Esophagus squamous epithelium (tissue), 4 donors: ENCODE results near the gene ZNF445.
"Not testable (repeated sequence)": the region's sequence is repeated elsewhere in the genome, so short reads cannot be mapped to it uniquely, and the experiment has no call there.

Experiments
- POLR2A ChIP-seq, 4 donors: fragments of 450-650 bp; IDR thresholded peaks; one replicate each; pipeline ENCODE4 v1.6.1; 2017; ENCODE audit warnings: antibody characterized with exemption in 4 of 4, mild to moderate bottlenecking in 4 of 4, moderate library complexity in 3 of 4
- TF ChIP-seq, protein P1 (sequence below), 6 experiments: fragments of 450-650 bp in 4 of 6; fragments of 200-600 bp in 2 of 6; sonication (generic) in 2 of 6; IDR thresholded peaks; one replicate each; pipeline ENCODE4 v1.5.1; 2016 to 2019; ENCODE audit warnings: antibody characterized with exemption in 6 of 6, mild to moderate bottlenecking in 4 of 6, moderate library complexity in 4 of 6

DNA sequence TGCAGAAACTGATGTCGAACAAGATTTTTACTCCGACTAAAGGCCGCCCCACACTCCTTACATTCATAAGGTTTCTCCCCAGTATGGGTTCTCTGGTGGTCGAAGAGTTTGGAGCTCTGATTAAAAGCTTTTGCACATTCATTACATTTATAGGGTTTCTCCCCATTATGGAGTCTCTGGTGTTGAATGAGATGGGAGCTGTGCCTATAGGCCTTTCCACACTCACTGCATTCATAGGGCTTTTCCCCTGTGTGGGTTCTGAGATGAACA lies 22.4 kb upstream of the ZNF445 start:
- TF ChIP-seq, protein P1, sequence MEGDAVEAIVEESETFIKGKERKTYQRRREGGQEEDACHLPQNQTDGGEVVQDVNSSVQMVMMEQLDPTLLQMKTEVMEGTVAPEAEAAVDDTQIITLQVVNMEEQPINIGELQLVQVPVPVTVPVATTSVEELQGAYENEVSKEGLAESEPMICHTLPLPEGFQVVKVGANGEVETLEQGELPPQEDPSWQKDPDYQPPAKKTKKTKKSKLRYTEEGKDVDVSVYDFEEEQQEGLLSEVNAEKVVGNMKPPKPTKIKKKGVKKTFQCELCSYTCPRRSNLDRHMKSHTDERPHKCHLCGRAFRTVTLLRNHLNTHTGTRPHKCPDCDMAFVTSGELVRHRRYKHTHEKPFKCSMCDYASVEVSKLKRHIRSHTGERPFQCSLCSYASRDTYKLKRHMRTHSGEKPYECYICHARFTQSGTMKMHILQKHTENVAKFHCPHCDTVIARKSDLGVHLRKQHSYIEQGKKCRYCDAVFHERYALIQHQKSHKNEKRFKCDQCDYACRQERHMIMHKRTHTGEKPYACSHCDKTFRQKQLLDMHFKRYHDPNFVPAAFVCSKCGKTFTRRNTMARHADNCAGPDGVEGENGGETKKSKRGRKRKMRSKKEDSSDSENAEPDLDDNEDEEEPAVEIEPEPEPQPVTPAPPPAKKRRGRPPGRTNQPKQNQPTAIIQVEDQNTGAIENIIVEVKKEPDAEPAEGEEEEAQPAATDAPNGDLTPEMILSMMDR (IDR thresholded peaks at IDR 0.05), result not testable (repeated sequence)
- TF ChIP-seq POLR2A (IDR thresholded peaks at IDR 0.05), result not testable (repeated sequence)
